Measurements from ENCODE around the gene RAPGEF1.

RAPGEF1 gene

GRCh38 chr9:131534721-131535237, 205.1 kb downstream of the RAPGEF1 start:
- FAIRE-seq (no peak), DNase-seq (ENCODE audit: insufficient read length, low spot score) (no peak)
- TF ChIP-seq POLR2A (IDR thresholded peaks at IDR 0.05; ENCODE audit: low read depth, low read length), result no peak

GRCh38 chr9:131530920-131531832, 208.7 kb downstream of the RAPGEF1 start, which contains the start of gene UCK1:
Gene UCK1, minus strand, starts transcription at chr9:131531263. Its CDS starts 89 bp downstream, at chr9:131531174.
- no peak for TF ChIP-seq POLR2A (IDR thresholded peaks at IDR 0.05; ENCODE audit: low read depth, low read length)
- FAIRE-seq (no peak), DNase-seq (ENCODE audit: insufficient read length, low spot score) (peak; percentile 62)

GRCh38 chr9:131530546-131530919, 209.3 kb downstream of the RAPGEF1 start:
- no peak for FAIRE-seq
- TF ChIP-seq POLR2A (IDR thresholded peaks at IDR 0.05; ENCODE audit: low read depth, low read length), result no peak

GRCh38 chr9:131529597-131530545, 210.0 kb downstream of the RAPGEF1 start:
- FAIRE-seq (no peak), DNase-seq (ENCODE audit: insufficient read length, low spot score) (no peak)
- TF ChIP-seq POLR2A (IDR thresholded peaks at IDR 0.05; ENCODE audit: low read depth, low read length), result no peak

More at GRCh38 chr9:131530546-131530919, 209.3 kb downstream of the RAPGEF1 start:
- DNase-seq (ENCODE audit: insufficient read length, low spot score), result no peak

GRCh38 chr9:131528886-131529505, 210.9 kb downstream of the RAPGEF1 start:
- TF ChIP-seq POLR2A (IDR thresholded peaks at IDR 0.05; ENCODE audit: low read depth, low read length), result no peak
- no peak for DNase-seq (ENCODE audit: insufficient read length, low spot score)
- no peak for FAIRE-seq

GRCh38 chr9:131528186-131528585, 211.7 kb downstream of the RAPGEF1 start:
- DNase-seq (ENCODE audit: insufficient read length, low spot score) (no peak), FAIRE-seq (no peak)
- no peak for TF ChIP-seq POLR2A (IDR thresholded peaks at IDR 0.05; ENCODE audit: low read depth, low read length)
